PC-3 (cell line): Measurements from ENCODE around the gene HSPB9. TPM values are rescaled to one million over a fixed set of nuclear protein-coding genes. Genes with fewer than 3 reads are reported as not detected.

Experiments
- ATAC-seq: fragments of 200-7000 bp; cut with Tn5 transposase; 2 replicates; pipeline ENCODE4 v1.9.1; 2020; ENCODE audit warnings: mild to moderate bottlenecking, moderate library complexity
- BruUV-seq: library from RNA; stranded (reverse); fragments of 400-500 nt; replicated peaks from 2 replicates; lab custom pipeline; 2021; lab: Mats Ljungman, UMichigan
- CTCF ChIA-PET: fragments of 300-600 bp; sonication (Branson Sonifier 250); formaldehyde crosslinking; loops from one replicate; lab custom pipeline; 2022; ENCODE audit warnings: antibody characterized with exemption; lab: Charles Lee
- POLR2A ChIA-PET: fragments of 300-600 bp; sonication (Branson Sonifier 250); formaldehyde crosslinking; loops from one replicate; lab custom pipeline; 2022; ENCODE audit warnings: antibody characterized with exemption; ENCODE audit not compliant: unreplicated experiment; lab: Charles Lee
- DNase-seq: peaks from one replicate; pipeline ENCODE4 v3.0.0-alpha.2; 2015
- H2AFZ ChIP-seq: fragments of 300-600 bp; sonication (generic); 2 replicates; pipeline ENCODE4 v1.6.0; 2016; ENCODE audit warnings: antibody characterized with exemption, low read length
- H3F3A ChIP-seq: fragments of 300-600 bp; sonication (generic); one replicate; pipeline ENCODE4 v1.6.0; 2017; ENCODE audit warnings: antibody characterized with exemption, low read length, control low read depth, mild to moderate bottlenecking; ENCODE audit not compliant: unreplicated experiment
- H3K27ac ChIP-seq: fragments of 300-600 bp; sonication (generic); 2 replicates; pipeline ENCODE4 v1.5.1; 2016; ENCODE audit warnings: mild to moderate bottlenecking, low read length
- H3K27me3 ChIP-seq: fragments of 300-600 bp; sonication (generic); 2 replicates; pipeline ENCODE4 v1.6.1; 2016; ENCODE audit warnings: low read length, mixed read lengths
- H3K36me3 ChIP-seq: fragments of 300-600 bp; sonication (generic); 2 replicates; pipeline ENCODE4 v1.6.1; 2016; ENCODE audit warnings: low read depth, mixed run types, low read length, mixed read lengths
- H3K4me1 ChIP-seq: fragments of 300-600 bp; sonication (generic); 2 replicates; pipeline ENCODE4 v1.5.1; 2016; ENCODE audit warnings: low read length; ENCODE audit not compliant: insufficient read depth
- H3K4me2 ChIP-seq: fragments of 300-600 bp; sonication (generic); 2 replicates; pipeline ENCODE4 v1.6.0; 2016; ENCODE audit warnings: low read length
- H3K4me3 ChIP-seq: fragments of 300-600 bp; sonication (generic); 2 replicates; pipeline ENCODE4 v1.5.1; 2016; ENCODE audit warnings: mild to moderate bottlenecking, low read length, mixed read lengths
- H3K79me2 ChIP-seq: fragments of 300-600 bp; sonication (generic); 2 replicates; pipeline ENCODE4 v1.6.1; 2017; ENCODE audit warnings: low read length, mixed read lengths
- H3K9ac ChIP-seq: fragments of 300-600 bp; sonication (generic); 2 replicates; pipeline ENCODE4 v1.6.0; 2016; ENCODE audit warnings: mild to moderate bottlenecking, low read length
- H3K9me2 ChIP-seq: fragments of 300-600 bp; sonication (generic); replicated peaks from 2 replicates; pipeline ENCODE4 v1.6.1; 2016; ENCODE audit warnings: mixed run types, low read length, mixed read lengths
- H3K9me3 ChIP-seq: fragments of 300-600 bp; sonication (generic); 2 replicates; pipeline ENCODE4 v1.6.1; 2016; ENCODE audit warnings: low read length, mixed read lengths
- H4K20me1 ChIP-seq: fragments of 300-600 bp; sonication (generic); 2 replicates; pipeline ENCODE4 v1.6.1; 2016; ENCODE audit warnings: low read length, mixed read lengths
- EZH2 ChIP-seq: fragments of 300-600 bp; sonication (generic); IDR thresholded peaks from one replicate; pipeline ENCODE4 v1.6.1; 2017; ENCODE audit warnings: antibody characterized with exemption, mild to moderate bottlenecking, low read length; ENCODE audit not compliant: unreplicated experiment
- EZH2phosphoT487 ChIP-seq: fragments of 300-600 bp; sonication (generic); IDR thresholded peaks from 2 replicates; pipeline ENCODE4 v1.6.1; 2018; ENCODE audit warnings: mild to moderate bottlenecking, antibody characterized with exemption, low read length, borderline replicate concordance
- intact Hi-C: fragments of 100-400 bp; cut with micrococcal nuclease; formaldehyde crosslinking; loops from 2 replicates; pipeline ENCODE4 v1.9.0; 2023
- total RNA-seq: library from RNA; depleted of rRNA; stranded (reverse); fragments of >200 nt; gene quantifications from 2 replicates; pipeline ENCODE4 v1.2.3, GENCODE V29; 2014
- TF ChIP-seq, protein P1 (sequence below): fragments of 300-600 bp; sonication (generic); conservative IDR thresholded peaks from 2 replicates; pipeline ENCODE4 v1.5.1; 2017; ENCODE audit warnings: antibody characterized with exemption, low read depth, mild to moderate bottlenecking, low read length

HSPB9 gene
- total RNA-seq, 1 experiment from 2014 or later = not detected

DNA sequence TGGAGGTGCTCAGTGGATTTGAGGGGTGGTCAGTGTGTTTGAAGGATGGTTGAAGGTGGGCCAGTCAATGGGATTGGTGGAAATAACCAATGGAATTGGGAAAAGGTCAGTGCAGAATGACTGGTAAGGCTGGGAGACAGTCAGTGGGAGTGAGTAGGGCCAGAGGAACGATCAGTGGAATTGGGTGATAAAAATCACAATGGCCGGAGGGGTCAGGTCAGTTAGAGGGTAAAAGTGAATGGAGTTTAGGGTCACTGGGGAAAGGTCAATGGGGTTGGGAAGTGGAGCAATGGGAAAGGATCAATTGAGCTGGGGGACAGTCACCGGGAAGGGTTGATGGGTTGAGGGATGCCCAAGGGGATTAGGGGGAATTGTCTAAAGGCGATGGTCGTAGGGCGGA, 43.1 kb downstream of the HSPB9 start:
- ATAC-seq (no peak), DNase-seq (no peak)
- ChIA-PET CTCF (no interaction called here), POLR2A (no interaction called here)
- BruUV-seq = no TSS peak
- no peak for TF ChIP-seq EZH2phosphoT487
- TF ChIP-seq, protein P1, sequence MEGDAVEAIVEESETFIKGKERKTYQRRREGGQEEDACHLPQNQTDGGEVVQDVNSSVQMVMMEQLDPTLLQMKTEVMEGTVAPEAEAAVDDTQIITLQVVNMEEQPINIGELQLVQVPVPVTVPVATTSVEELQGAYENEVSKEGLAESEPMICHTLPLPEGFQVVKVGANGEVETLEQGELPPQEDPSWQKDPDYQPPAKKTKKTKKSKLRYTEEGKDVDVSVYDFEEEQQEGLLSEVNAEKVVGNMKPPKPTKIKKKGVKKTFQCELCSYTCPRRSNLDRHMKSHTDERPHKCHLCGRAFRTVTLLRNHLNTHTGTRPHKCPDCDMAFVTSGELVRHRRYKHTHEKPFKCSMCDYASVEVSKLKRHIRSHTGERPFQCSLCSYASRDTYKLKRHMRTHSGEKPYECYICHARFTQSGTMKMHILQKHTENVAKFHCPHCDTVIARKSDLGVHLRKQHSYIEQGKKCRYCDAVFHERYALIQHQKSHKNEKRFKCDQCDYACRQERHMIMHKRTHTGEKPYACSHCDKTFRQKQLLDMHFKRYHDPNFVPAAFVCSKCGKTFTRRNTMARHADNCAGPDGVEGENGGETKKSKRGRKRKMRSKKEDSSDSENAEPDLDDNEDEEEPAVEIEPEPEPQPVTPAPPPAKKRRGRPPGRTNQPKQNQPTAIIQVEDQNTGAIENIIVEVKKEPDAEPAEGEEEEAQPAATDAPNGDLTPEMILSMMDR = no peak
- TF ChIP-seq EZH2 = no peak
- no peaks in the 10 kb centered on the region for H3K4me1 ChIP-seq
- no peaks in the 10 kb centered on the region for H3K9me3 ChIP-seq
- H3K4me3 ChIP-seq = no peak overlapping the region
- H3K27ac ChIP-seq = no peak overlapping the region
- no peaks in the 10 kb centered on the region for H3K9me2 ChIP-seq
- no peak overlapping the region for H3K9ac ChIP-seq
- H4K20me1 ChIP-seq = no peaks in the 10 kb centered on the region
- H3K79me2 ChIP-seq = no peaks in the 10 kb centered on the region
- intact Hi-C loops = no loop called here
- H2AFZ ChIP-seq = no peak overlapping the region
- no peaks in the 10 kb centered on the region for H3K27me3 ChIP-seq
- no peak overlapping the region for H3K4me2 ChIP-seq
- no peaks in the 10 kb centered on the region for H3K36me3 ChIP-seq
- H3F3A ChIP-seq = no peaks in the 10 kb centered on the region

DNA sequence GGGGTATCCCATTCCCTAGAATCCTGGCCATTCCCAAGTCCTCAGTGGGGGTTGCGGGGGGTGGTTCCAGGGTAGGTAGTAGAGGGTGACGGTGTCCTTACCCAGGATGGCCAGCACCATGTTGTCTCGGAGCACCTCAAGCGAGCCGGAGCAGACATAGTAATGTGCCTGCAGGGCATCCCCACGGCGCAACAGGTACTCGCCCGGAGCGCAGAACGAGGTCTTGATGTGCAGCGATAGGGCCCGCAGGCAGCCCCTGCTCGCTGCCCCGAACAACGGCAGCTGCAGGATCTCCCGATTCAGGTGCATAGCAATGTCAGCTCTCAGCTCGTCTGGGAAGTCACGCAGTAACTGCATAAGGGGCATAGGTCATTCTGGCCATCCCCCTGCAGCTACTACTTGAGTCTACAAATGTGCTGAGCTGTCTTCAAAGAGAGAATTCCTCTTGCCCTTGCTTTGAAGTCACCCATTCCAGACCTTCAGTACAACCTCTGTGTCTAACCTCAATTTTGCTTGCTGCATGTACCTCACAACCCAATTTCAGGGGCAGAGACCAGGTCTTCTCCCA, 43.7 kb downstream of the HSPB9 start:
- TF ChIP-seq EZH2 (no peak), EZH2phosphoT487 (no peak)
- TF ChIP-seq, protein P1 = no peak
- H3K79me2 ChIP-seq = no peaks in the 10 kb centered on the region
- POLR2A ChIA-PET = no interaction called here
- H3K9me3 ChIP-seq = no peaks in the 10 kb centered on the region
- H3K4me3 ChIP-seq = no peak overlapping the region
- intact Hi-C loops = no loop called here
- ATAC-seq (no peak), DNase-seq (no peak)
- H3K36me3 ChIP-seq = no peaks in the 10 kb centered on the region
- H3K27me3 ChIP-seq = no peaks in the 10 kb centered on the region
- no TSS peak for BruUV-seq
- H3K27ac ChIP-seq = no peak overlapping the region
- H3K9ac ChIP-seq = no peak overlapping the region
- no peak overlapping the region for H2AFZ ChIP-seq
- H3F3A ChIP-seq = no peaks in the 10 kb centered on the region
- no peaks in the 10 kb centered on the region for H3K9me2 ChIP-seq
- no peak overlapping the region for H3K4me2 ChIP-seq
- CTCF ChIA-PET = no interaction called here
- H4K20me1 ChIP-seq = no peaks in the 10 kb centered on the region
- H3K4me1 ChIP-seq = no peaks in the 10 kb centered on the region

DNA sequence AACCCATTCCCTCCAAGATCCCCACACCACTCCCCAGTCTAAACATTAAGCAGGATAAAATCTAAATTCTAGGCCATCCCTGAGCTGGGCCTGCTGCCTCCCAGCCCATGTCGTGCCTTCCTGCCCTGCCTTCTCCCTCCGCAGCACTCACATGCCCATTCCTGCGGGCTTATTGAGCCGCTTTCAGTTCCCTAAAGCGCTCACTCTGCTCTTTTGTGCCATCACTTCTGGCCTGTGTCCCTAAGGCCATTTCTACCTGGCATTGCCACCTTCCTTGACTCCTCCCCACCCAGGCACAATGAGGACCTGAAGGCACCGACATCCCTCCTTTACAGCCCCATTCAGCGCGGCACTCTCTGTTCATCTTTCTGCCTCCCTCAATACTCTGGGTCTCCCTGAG, 45.2 kb downstream of the HSPB9 start:
- CTCF ChIA-PET = no interaction called here
- H3K36me3 ChIP-seq = no peaks in the 10 kb centered on the region
- no peak overlapping the region for H3K9ac ChIP-seq
- H3K79me2 ChIP-seq = no peaks in the 10 kb centered on the region
- no peak overlapping the region for H3K4me2 ChIP-seq
- no peak for ATAC-seq
- no TSS peak for BruUV-seq
- intact Hi-C loops = no loop called here
- no peak overlapping the region for H3K4me3 ChIP-seq
- H3K27me3 ChIP-seq = no peaks in the 10 kb centered on the region
- no peaks in the 10 kb centered on the region for H3K9me2 ChIP-seq
- POLR2A ChIA-PET = no interaction called here
- H3K27ac ChIP-seq = no peak overlapping the region
- DNase-seq = no peak
- H3K4me1 ChIP-seq = no peaks in the 10 kb centered on the region
- no peaks in the 10 kb centered on the region for H4K20me1 ChIP-seq
- no peak overlapping the region for H2AFZ ChIP-seq
- H3K9me3 ChIP-seq = no peaks in the 10 kb centered on the region
- H3F3A ChIP-seq = no peaks in the 10 kb centered on the region
- TF ChIP-seq EZH2 (no peak), EZH2phosphoT487 (no peak)
- TF ChIP-seq, protein P1 = no peak
